ENCODE results near the gene COG1.

The COG1 gene

GRCh38 chr17:73184136-73184993, 8.5 kb upstream of the COG1 start:
- H3K27ac Mint-ChIP-seq, result no peak overlapping the region
- DNase-seq, result no peak
- H3K36me3 Mint-ChIP-seq (ENCODE audit: low read depth), result peaks cover 17% of the 10 kb centered on the region
- no peak overlapping the region for H3K4me3 Mint-ChIP-seq
- H3K9me3 Mint-ChIP-seq, result no peaks in the 10 kb centered on the region
- no peaks in the 10 kb centered on the region for H3K4me1 Mint-ChIP-seq (ENCODE audit: low read depth)
- H3K27me3 Mint-ChIP-seq, result no peaks in the 10 kb centered on the region

GRCh38 chr17:73186283-73187050, 6.4 kb upstream of the COG1 start:
- Mint-ChIP-seq H3K27ac (no peak overlapping the region), H3K4me3 (no peak overlapping the region), H3K27me3 (no peaks in the 10 kb centered on the region), H3K4me1 (ENCODE audit: low read depth) (peaks cover 6% of the 10 kb centered on the region), H3K36me3 (ENCODE audit: low read depth) (peaks cover 15% of the 10 kb centered on the region), H3K9me3 (no peaks in the 10 kb centered on the region)
- no peak for DNase-seq

GRCh38 chr17:73187203-73187769, 5.6 kb upstream of the COG1 start:
- Mint-ChIP-seq H3K4me1 (ENCODE audit: low read depth) (peaks cover 8% of the 10 kb centered on the region), H3K36me3 (ENCODE audit: low read depth) (peaks cover 18% of the 10 kb centered on the region), H3K27me3 (no peaks in the 10 kb centered on the region), H3K4me3 (no peak overlapping the region), H3K9me3 (no peaks in the 10 kb centered on the region), H3K27ac (no peak overlapping the region)
- DNase-seq, result no peak

GRCh38 chr17:73188011-73188410, 4.8 kb upstream of the COG1 start:
- DNase-seq, result no peak
- H3K27me3 Mint-ChIP-seq, result no peaks in the 10 kb centered on the region
- H3K27ac Mint-ChIP-seq, result no peak overlapping the region

GRCh38 chr17:73189417-73190099, 3.3 kb upstream of the COG1 start:
- Mint-ChIP-seq H3K36me3 (ENCODE audit: low read depth) (peaks cover 25% of the 10 kb centered on the region), H3K27ac (no peak overlapping the region), H3K9me3 (no peaks in the 10 kb centered on the region), H3K4me3 (no peak overlapping the region), H3K27me3 (no peaks in the 10 kb centered on the region), H3K4me1 (ENCODE audit: low read depth) (peaks cover 16% of the 10 kb centered on the region)
- no peak for DNase-seq

More at GRCh38 chr17:73188011-73188410, 4.8 kb upstream of the COG1 start:
- no peaks in the 10 kb centered on the region for H3K9me3 Mint-ChIP-seq
- H3K36me3 Mint-ChIP-seq (ENCODE audit: low read depth), result peaks cover 20% of the 10 kb centered on the region
- H3K4me1 Mint-ChIP-seq (ENCODE audit: low read depth), result peaks cover 9% of the 10 kb centered on the region
- H3K4me3 Mint-ChIP-seq, result no peak overlapping the region

- Mint-ChIP-seq H3K27ac (peak overlapping the region; percentile 98), H3K9me3 (no peaks in the 10 kb centered on the region), H3K27me3 (no peaks in the 10 kb centered on the region), H3K4me1 (ENCODE audit: low read depth) (peaks cover 29% of the 10 kb centered on the region), H3K36me3 (ENCODE audit: low read depth) (peaks cover 42% of the 10 kb centered on the region), H3K4me3 (peak overlapping the region; percentile 95)
- DNase-seq, result peak; percentile 72
Observed at GRCh38 chr17:73191443-73192205, 1.2 kb upstream of the COG1 start.

GRCh38 chr17:73192206-73192893, 505 bp upstream of the COG1 start:
- H3K36me3 Mint-ChIP-seq (ENCODE audit: low read depth), result peaks cover 48% of the 10 kb centered on the region
- peak overlapping the region; percentile 98 for H3K27ac Mint-ChIP-seq
- peak; percentile 85 for DNase-seq
- peak overlapping the region; percentile 95 for H3K4me3 Mint-ChIP-seq
- peaks cover 29% of the 10 kb centered on the region for H3K4me1 Mint-ChIP-seq (ENCODE audit: low read depth)
- H3K27me3 Mint-ChIP-seq, result no peaks in the 10 kb centered on the region
- no peaks in the 10 kb centered on the region for H3K9me3 Mint-ChIP-seq

- peak overlapping the region; percentile 95 for H3K4me3 Mint-ChIP-seq
- peaks cover 29% of the 10 kb centered on the region for H3K4me1 Mint-ChIP-seq (ENCODE audit: low read depth)
- no peaks in the 10 kb centered on the region for H3K9me3 Mint-ChIP-seq
- no peaks in the 10 kb centered on the region for H3K27me3 Mint-ChIP-seq
- H3K36me3 Mint-ChIP-seq (ENCODE audit: low read depth), result peaks cover 65% of the 10 kb centered on the region
- H3K27ac Mint-ChIP-seq, result peak overlapping the region; percentile 68
- no peak for DNase-seq
Observed at GRCh38 chr17:73194514-73195222, 1.8 kb downstream of the COG1 start.

- Mint-ChIP-seq H3K36me3 (ENCODE audit: low read depth) (peaks cover 80% of the 10 kb centered on the region), H3K4me3 (no peak overlapping the region), H3K9me3 (no peaks in the 10 kb centered on the region), H3K27me3 (no peaks in the 10 kb centered on the region), H3K27ac (peak overlapping the region; percentile 42), H3K4me1 (ENCODE audit: low read depth) (peaks cover 23% of the 10 kb centered on the region)
- DNase-seq, result no peak
Observed at GRCh38 chr17:73196500-73196899, 3.6 kb downstream of the COG1 start.

GRCh38 chr17:73197161-73197560, 4.3 kb downstream of the COG1 start:
- Mint-ChIP-seq H3K27ac (peak overlapping the region; percentile 17), H3K27me3 (no peaks in the 10 kb centered on the region), H3K36me3 (ENCODE audit: low read depth) (peaks cover 82% of the 10 kb centered on the region), H3K4me3 (no peak overlapping the region), H3K9me3 (no peaks in the 10 kb centered on the region), H3K4me1 (ENCODE audit: low read depth) (peaks cover 25% of the 10 kb centered on the region)
- no peak for DNase-seq

- H3K4me3 Mint-ChIP-seq, result no peak overlapping the region
- no peaks in the 10 kb centered on the region for H3K9me3 Mint-ChIP-seq
- H3K27ac Mint-ChIP-seq, result peak overlapping the region; percentile 26
- H3K4me1 Mint-ChIP-seq (ENCODE audit: low read depth), result peaks cover 32% of the 10 kb centered on the region
- DNase-seq, result no peak
- H3K27me3 Mint-ChIP-seq, result no peaks in the 10 kb centered on the region
- peaks cover 89% of the 10 kb centered on the region for H3K36me3 Mint-ChIP-seq (ENCODE audit: low read depth)
Observed at GRCh38 chr17:73198201-73198929, 5.5 kb downstream of the COG1 start.

- Mint-ChIP-seq H3K9me3 (no peaks in the 10 kb centered on the region), H3K36me3 (ENCODE audit: low read depth) (peaks cover 91% of the 10 kb centered on the region), H3K27ac (no peak overlapping the region), H3K4me1 (ENCODE audit: low read depth) (peaks cover 33% of the 10 kb centered on the region), H3K27me3 (no peaks in the 10 kb centered on the region), H3K4me3 (no peak overlapping the region)
- DNase-seq, result no peak
Observed at GRCh38 chr17:73198930-73199260, 6.0 kb downstream of the COG1 start.
